ENCODE measurements around the gene CTDP1.

- no peak for TF ChIP-seq CTCF (IDR thresholded peaks at IDR 0.05)
- no peak for TF ChIP-seq POLR2A (IDR thresholded peaks at IDR 0.05)
Observed at GRCh38 chr18:79768745-79769144, 89.1 kb downstream of the CTDP1 start.

All from adrenal gland (tissue), 5 donors.